Measurements from ENCODE around the gene ABHD4.

GRCh38 chr14:22598896-22599244, 770 bp downstream of the ABHD4 start:
- TF ChIP-seq, protein P1, sequence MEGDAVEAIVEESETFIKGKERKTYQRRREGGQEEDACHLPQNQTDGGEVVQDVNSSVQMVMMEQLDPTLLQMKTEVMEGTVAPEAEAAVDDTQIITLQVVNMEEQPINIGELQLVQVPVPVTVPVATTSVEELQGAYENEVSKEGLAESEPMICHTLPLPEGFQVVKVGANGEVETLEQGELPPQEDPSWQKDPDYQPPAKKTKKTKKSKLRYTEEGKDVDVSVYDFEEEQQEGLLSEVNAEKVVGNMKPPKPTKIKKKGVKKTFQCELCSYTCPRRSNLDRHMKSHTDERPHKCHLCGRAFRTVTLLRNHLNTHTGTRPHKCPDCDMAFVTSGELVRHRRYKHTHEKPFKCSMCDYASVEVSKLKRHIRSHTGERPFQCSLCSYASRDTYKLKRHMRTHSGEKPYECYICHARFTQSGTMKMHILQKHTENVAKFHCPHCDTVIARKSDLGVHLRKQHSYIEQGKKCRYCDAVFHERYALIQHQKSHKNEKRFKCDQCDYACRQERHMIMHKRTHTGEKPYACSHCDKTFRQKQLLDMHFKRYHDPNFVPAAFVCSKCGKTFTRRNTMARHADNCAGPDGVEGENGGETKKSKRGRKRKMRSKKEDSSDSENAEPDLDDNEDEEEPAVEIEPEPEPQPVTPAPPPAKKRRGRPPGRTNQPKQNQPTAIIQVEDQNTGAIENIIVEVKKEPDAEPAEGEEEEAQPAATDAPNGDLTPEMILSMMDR (conservative IDR thresholded peaks at IDR 0.05; ENCODE audit: low read length) = peak; percentile 66
- no peak for TF ChIP-seq EZH2phosphoT487 (IDR thresholded peaks at IDR 0.05; ENCODE audit: borderline replicate concordance, low read depth, low read length)
